Left hindlimb (tissue), 1 donor: ENCODE measurements around the gene MTMR1.

Source experiments
- DNase-seq: peaks from one replicate; pipeline ENCODE4 v3.0.0-alpha.2; 2018

The MTMR1 gene

DNA sequence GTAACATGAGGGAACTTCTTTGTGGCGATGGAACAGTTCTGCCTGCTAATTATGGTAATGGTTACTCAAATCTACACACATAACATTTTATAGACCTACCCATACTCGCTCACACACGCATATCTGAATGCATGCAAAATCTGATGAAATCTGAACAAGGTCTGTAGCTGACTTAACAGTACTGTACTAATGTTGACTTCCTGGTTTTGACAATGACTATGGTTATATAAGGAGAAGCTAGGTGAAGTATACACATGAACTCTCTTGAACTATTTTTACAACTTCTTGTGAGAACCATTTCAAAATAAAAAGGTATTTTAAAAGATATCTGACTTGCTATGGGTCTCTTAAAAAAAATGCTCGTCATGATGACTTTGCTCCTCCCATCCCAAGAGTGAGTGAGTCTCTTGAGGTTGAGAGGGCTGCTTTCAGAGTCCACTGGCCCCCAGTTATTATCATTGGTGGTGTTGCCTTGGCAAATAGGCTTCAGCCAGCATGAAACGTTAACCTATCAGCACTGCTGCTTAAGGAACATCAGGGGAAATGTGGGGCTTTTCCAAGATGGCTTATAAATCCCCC is 99.8 kb downstream of the MTMR1 start:
- no peak for DNase-seq

DNA sequence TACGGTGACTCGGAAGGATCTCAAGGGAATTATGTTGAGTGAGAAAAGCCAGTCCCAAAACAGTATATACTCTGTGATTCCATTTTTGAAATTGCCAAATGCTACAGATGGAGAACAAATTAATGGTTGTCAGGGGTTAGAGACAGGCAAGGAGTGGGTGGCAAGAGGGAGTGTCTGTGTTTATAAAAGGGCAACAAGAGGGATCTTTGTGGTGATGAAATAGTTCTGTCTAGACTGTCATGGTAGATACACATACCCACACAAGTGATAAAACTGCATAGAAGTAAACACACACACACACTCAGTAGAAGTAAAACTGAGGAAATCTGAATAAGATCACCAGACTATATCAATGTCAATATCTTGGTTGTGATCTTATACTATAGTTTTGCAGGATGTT is 112.5 kb downstream of the MTMR1 start:
- no peak for DNase-seq

DNA sequence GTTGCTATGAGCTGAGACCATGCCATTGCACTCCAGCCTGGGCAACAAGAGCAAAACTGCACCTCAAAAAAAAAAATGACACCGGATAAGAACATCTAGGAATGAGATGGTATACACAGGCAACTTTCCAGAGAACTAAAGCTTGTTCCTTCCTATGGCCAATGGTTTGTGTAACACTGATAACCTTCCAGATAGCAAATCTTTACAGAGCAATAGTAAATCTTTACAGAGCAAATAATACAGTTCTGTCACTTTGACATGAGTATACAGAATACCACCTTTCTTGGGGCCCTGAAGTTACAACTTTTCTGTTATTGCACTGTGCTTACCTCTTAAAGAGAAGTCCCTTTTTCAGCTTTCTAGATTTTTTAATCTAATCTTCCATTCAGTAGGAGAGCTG is 113.6 kb downstream of the MTMR1 start:
- DNase-seq, result no peak

DNA sequence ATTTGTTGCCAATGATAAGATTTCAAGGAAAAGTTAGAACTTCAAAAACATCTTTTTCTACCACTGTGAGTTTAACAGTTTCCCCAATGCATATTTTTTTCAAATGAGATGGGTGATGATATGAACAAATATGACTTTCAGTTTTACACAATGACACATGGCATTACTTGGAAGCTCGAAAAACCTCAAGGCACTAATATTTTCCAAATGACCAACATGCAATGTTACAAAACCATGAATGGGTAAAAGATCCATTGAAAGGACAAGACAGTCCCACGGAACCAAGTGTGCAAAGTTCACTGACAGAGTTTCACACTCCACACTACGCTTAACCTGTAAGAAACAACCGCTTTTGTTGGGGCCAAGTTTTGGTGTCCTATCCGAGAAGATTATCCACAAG is 120.7 kb downstream of the MTMR1 start:
- DNase-seq, result no peak
